ENCODE measurements around the gene ASIC4. TPM values are rescaled to one million over a fixed set of nuclear protein-coding genes. Genes with fewer than 3 reads are reported as not detected.

The ASIC4 gene
- total RNA-seq, 1 experiment from 2014 or later = 0.79 TPM

DNA sequence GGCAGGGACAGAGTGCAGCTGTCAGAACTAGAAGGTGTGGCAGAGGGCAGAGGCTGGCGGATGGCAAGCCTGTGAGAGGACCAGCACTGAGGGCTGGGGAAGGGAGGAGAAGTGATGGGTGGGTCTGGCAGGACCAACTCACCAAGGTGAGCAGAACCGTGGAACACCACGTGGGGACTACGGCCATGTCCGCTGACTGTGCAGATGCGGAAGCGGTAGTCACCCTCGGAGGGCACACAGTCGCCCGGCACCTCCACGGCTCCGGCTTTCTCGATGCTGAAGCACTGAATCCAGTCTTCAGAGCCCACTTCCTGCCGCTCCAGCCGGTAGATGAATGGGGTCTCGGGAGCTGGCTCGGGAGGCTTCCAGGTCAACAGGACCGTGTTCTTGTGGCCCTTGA, 52.8 kb downstream of the ASIC4 start (continued):
- TF ChIP-seq CREM (CRISPR knock-in tag; IDR thresholded peaks at IDR 0.05) = no peak
- TF ChIP-seq TEAD4 (CRISPR knock-in tag; IDR thresholded peaks at IDR 0.05) = no peak
- no peak for TF ChIP-seq MXD4 (CRISPR knock-in tag; IDR thresholded peaks at IDR 0.05; ENCODE audit: borderline replicate concordance)
- TF ChIP-seq CBFB (CRISPR knock-in tag; IDR thresholded peaks at IDR 0.05; ENCODE audit: low read depth) = no peak
- TF ChIP-seq ZNF423 (CRISPR knock-in tag; IDR thresholded peaks at IDR 0.05) = no peak
- no peak for TF ChIP-seq SMAD4 (CRISPR knock-in tag; IDR thresholded peaks at IDR 0.05)
- no peak for TF ChIP-seq E2F5 (CRISPR knock-in tag; IDR thresholded peaks at IDR 0.05)

DNA sequence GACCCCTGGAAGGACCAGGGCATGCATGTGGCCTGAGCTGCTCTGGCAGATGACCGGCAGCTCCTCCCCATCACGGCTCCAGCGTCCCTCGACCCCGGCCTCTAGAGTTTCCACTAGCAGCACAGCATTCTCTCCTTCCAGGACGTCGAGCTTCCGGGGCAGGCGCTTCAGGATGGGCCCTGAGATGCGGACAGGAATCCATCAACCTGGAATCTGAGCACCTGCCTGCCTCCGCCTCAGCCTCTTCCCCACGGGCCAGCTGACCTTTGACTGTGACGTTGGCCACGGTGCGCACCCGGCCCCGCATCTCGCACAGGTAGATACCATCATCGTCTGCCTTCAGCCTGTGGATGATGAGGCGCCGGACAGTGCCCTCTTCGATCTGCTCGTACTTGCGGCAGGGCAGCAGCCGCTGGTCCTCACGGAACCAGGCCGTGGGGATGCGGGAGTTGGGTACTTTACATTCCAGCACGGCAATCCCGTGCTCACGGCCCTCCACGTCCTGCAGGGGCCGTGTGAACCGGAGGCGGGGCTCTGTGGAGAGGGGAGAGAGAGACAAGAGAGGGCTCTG, 53.6 kb downstream of the ASIC4 start:
- TF ChIP-seq PRRX2 (CRISPR knock-in tag; IDR thresholded peaks at IDR 0.05) (no peak), ZNF121 (CRISPR knock-in tag; IDR thresholded peaks at IDR 0.05) (no peak)
- TF ChIP-seq, protein P1, sequence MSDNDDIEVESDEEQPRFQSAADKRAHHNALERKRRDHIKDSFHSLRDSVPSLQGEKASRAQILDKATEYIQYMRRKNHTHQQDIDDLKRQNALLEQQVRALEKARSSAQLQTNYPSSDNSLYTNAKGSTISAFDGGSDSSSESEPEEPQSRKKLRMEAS (CRISPR knock-in tag; IDR thresholded peaks at IDR 0.05) = peak; percentile 29; the same call in 1 of the 2 replicates

DNA sequence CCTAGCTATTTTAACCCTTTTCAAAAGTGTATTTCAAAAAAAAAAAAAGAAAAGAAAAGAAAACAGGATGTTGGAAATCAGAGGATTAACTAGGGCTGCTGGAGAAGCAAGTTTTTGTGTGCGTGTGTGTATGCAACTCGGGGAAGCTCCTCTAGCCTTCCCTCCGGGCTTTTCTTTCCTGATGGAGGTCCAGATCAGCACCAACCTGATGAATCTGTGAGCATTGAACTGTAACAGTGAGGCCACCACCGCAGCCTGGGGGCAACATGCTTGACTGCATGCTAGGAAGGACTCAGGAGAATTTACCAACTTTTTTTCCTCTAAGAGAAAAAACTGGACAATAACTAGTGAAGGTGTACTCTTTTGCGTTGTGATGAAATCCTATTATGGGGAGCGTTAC, 54.8 kb downstream of the ASIC4 start:
- Mint-ChIP-seq H3K9me3 (no peaks in the 10 kb centered on the region), H3K27me3 (ENCODE audit: low read depth) (peaks cover 15% of the 10 kb centered on the region), H3K27ac (no peak overlapping the region), H3K36me3 (peaks cover 44% of the 10 kb centered on the region), H3K4me3 (peak overlapping the region; percentile 73), H3K4me1 (peaks cover 70% of the 10 kb centered on the region)
- no peak for ATAC-seq
- no peak for DNase-seq (ENCODE audit: low spot score)
- TF ChIP-seq MXD4 (CRISPR knock-in tag; IDR thresholded peaks at IDR 0.05; ENCODE audit: borderline replicate concordance) (no peak), GABPB1 (CRISPR knock-in tag; IDR thresholded peaks at IDR 0.05) (no peak), JAZF1 (CRISPR knock-in tag; IDR thresholded peaks at IDR 0.05) (no peak), SP1 (CRISPR knock-in tag; conservative IDR thresholded peaks at IDR 0.05) (no peak)
- TF ChIP-seq, protein P2, sequence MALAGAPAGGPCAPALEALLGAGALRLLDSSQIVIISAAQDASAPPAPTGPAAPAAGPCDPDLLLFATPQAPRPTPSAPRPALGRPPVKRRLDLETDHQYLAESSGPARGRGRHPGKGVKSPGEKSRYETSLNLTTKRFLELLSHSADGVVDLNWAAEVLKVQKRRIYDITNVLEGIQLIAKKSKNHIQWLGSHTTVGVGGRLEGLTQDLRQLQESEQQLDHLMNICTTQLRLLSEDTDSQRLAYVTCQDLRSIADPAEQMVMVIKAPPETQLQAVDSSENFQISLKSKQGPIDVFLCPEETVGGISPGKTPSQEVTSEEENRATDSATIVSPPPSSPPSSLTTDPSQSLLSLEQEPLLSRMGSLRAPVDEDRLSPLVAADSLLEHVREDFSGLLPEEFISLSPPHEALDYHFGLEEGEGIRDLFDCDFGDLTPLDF (CRISPR knock-in tag; IDR thresholded peaks at IDR 0.05) = no peak
- TF ChIP-seq, protein P3, sequence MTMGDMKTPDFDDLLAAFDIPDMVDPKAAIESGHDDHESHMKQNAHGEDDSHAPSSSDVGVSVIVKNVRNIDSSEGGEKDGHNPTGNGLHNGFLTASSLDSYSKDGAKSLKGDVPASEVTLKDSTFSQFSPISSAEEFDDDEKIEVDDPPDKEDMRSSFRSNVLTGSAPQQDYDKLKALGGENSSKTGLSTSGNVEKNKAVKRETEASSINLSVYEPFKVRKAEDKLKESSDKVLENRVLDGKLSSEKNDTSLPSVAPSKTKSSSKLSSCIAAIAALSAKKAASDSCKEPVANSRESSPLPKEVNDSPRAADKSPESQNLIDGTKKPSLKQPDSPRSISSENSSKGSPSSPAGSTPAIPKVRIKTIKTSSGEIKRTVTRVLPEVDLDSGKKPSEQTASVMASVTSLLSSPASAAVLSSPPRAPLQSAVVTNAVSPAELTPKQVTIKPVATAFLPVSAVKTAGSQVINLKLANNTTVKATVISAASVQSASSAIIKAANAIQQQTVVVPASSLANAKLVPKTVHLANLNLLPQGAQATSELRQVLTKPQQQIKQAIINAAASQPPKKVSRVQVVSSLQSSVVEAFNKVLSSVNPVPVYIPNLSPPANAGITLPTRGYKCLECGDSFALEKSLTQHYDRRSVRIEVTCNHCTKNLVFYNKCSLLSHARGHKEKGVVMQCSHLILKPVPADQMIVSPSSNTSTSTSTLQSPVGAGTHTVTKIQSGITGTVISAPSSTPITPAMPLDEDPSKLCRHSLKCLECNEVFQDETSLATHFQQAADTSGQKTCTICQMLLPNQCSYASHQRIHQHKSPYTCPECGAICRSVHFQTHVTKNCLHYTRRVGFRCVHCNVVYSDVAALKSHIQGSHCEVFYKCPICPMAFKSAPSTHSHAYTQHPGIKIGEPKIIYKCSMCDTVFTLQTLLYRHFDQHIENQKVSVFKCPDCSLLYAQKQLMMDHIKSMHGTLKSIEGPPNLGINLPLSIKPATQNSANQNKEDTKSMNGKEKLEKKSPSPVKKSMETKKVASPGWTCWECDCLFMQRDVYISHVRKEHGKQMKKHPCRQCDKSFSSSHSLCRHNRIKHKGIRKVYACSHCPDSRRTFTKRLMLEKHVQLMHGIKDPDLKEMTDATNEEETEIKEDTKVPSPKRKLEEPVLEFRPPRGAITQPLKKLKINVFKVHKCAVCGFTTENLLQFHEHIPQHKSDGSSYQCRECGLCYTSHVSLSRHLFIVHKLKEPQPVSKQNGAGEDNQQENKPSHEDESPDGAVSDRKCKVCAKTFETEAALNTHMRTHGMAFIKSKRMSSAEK (CRISPR knock-in tag; IDR thresholded peaks at IDR 0.05; ENCODE audit: borderline replicate concordance) = no peak
- TF ChIP-seq, protein P4, sequence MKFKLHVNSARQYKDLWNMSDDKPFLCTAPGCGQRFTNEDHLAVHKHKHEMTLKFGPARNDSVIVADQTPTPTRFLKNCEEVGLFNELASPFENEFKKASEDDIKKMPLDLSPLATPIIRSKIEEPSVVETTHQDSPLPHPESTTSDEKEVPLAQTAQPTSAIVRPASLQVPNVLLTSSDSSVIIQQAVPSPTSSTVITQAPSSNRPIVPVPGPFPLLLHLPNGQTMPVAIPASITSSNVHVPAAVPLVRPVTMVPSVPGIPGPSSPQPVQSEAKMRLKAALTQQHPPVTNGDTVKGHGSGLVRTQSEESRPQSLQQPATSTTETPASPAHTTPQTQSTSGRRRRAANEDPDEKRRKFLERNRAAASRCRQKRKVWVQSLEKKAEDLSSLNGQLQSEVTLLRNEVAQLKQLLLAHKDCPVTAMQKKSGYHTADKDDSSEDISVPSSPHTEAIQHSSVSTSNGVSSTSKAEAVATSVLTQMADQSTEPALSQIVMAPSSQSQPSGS (CRISPR knock-in tag; IDR thresholded peaks at IDR 0.05; ENCODE audit: borderline replicate concordance, low read depth) = no peak
- CTCF ChIA-PET = interaction anchor here (0.8 to 1.6 kb wide), 2 partner anchors 9 to 28 kb away, joined by 4 to 5 read pairs; no protein-coding TSS in a partner anchor
- POLR2A ChIA-PET = interaction anchor here (0.7 to 1.0 kb wide), 3 partner anchors 17 to 58 kb away, joined by 3 read pairs; partner anchors contain the start of gene STK11IP

More for the DNA sequence above, 53.6 kb downstream of the ASIC4 start:
- Mint-ChIP-seq H3K27ac (peak overlapping the region; percentile 92), H3K36me3 (peaks cover 54% of the 10 kb centered on the region), H3K4me3 (0 out of 2 replicates have a peak overlapping the region, but pooled peaks have one; percentile 14), H3K9me3 (no peaks in the 10 kb centered on the region), H3K4me1 (peaks cover 78% of the 10 kb centered on the region), H3K27me3 (ENCODE audit: low read depth) (peaks cover 7% of the 10 kb centered on the region)
- DNase-seq (ENCODE audit: low spot score) (no peak), ATAC-seq (no peak)
- ChIA-PET CTCF (interaction anchor here (1.7 kb wide), 1 partner anchor 27 kb away, joined by 4 read pairs; no protein-coding TSS in a partner anchor), POLR2A (interaction anchor here (0.9 kb wide), 1 partner anchor 11 kb away, joined by 3 read pairs; no protein-coding TSS in a partner anchor)

All from WTC11 (cell line).